Lower lobe of right lung (tissue), 2 donors: Measurements from ENCODE around the gene AIF1L. TPM values are rescaled to one million over a fixed set of nuclear protein-coding genes. Genes with fewer than 3 reads are reported as not detected.

Source experiments
- ATAC-seq, 2 donors: fragments of 200-7000 bp; cut with Tn5 transposase; one replicate each; pipeline ENCODE4 v1.9.1; 2020 to 2022; ENCODE audit warnings: mild to moderate bottlenecking in 2 of 2, moderate library complexity in 2 of 2
- DNase-seq: peaks from one replicate; pipeline ENCODE4 v3.0.0-alpha.2; 2020
- H3K27ac ChIP-seq: fragments of 200-600 bp; one replicate; pipeline ENCODE4 v1.8.0; 2022
- H3K27me3 ChIP-seq: fragments of 200-600 bp; one replicate; pipeline ENCODE4 v1.8.0; 2022; ENCODE audit warnings: low read depth
- H3K36me3 ChIP-seq: fragments of 200-600 bp; one replicate; pipeline ENCODE4 v1.8.0; 2022; ENCODE audit warnings: mild to moderate bottlenecking
- H3K4me1 ChIP-seq: fragments of 200-600 bp; one replicate; pipeline ENCODE4 v1.8.0; 2022
- H3K4me3 ChIP-seq: fragments of 200-600 bp; one replicate; pipeline ENCODE4 v1.8.0; 2022; ENCODE audit warnings: mild to moderate bottlenecking
- H3K9me3 ChIP-seq: fragments of 200-600 bp; one replicate; pipeline ENCODE4 v1.8.0; 2022
- CTCF ChIP-seq: fragments of 200-600 bp; IDR thresholded peaks from one replicate; pipeline ENCODE4 v1.8.0; 2022; ENCODE audit warnings: antibody characterized with exemption, mild to moderate bottlenecking
- intact Hi-C: fragments of 100-400 bp; cut with DNase I; formaldehyde crosslinking; loops from one replicate; pipeline ENCODE4 v1.11.0; 2022
- total RNA-seq: library from RNA; stranded (reverse); fragmentation: NEBNext Ultra II Directional; extraction: Animal tissue kit (Norgen Biotek cat#: 25700); gene quantifications from one replicate; pipeline ENCODE4 v1.2.1, GENCODE V29; 2021
- donor health status: DM: no; HTN: yes; CAD: no; lungs with severe emphysema.

Gene AIF1L
- total RNA-seq, 1 donor from 2014 or later: 16.0 TPM

DNA sequence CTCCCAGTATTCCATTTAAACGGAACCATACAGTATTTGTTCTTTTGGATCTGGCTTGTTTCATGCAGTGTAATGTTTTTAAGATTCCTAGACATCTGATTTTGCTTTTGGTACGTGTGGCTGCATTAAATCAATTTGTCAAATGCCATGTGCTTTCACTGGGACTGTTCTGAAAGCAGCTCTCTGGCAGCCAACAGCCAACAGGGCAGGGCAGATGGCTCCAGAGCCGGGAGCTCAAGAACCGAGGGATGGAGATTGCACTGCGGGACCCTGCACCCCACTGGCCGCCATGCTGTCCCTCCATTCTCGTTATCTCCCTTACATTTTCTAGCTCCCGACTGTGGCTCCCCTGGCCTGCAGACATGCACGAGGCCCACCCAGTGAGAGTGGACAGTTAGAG lies 33.4 kb upstream of the AIF1L start:
- ATAC-seq (no peak), DNase-seq (no peak)
- Histone ChIP-seq H3K36me3 (no peaks in the 10 kb centered on the region), H3K27ac (no peak overlapping the region), H3K27me3 (no peaks in the 10 kb centered on the region), H3K4me3 (no peak overlapping the region), H3K9me3 (no peaks in the 10 kb centered on the region), H3K4me1 (no peaks in the 10 kb centered on the region)
- no peak for TF ChIP-seq CTCF
- intact Hi-C loops: no loop called here

DNA sequence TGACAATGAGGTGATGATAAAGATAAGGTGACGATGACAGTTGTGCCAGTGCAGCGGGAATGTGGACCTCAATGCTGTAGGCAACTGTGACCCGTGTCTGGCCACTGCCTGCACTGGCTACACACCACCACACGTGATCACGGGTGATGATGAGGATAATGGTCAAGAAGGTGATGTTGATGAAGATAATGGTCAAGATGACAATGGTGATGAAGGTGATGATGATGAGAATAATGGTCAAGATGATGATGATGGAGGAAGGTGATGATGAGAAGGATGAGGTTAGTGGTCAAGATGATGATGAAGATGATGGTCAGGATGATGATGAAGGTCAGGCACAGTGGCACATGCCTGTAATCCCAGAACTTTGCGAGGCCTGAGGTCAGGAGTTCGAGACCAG lies 30.7 kb upstream of the AIF1L start:
- Histone ChIP-seq H3K4me3 (no peak overlapping the region), H3K27ac (no peak overlapping the region), H3K9me3 (no peaks in the 10 kb centered on the region), H3K36me3 (no peaks in the 10 kb centered on the region), H3K27me3 (no peaks in the 10 kb centered on the region), H3K4me1 (no peaks in the 10 kb centered on the region)
- intact Hi-C loops: no loop called here
- ATAC-seq: no peak
- TF ChIP-seq CTCF: no peak
- no peak for DNase-seq

GRCh38 chr9:131067625-131068024 lies 28.7 kb upstream of the AIF1L start:
- Histone ChIP-seq H3K27me3 (no peaks in the 10 kb centered on the region), H3K4me1 (no peaks in the 10 kb centered on the region), H3K9me3 (no peaks in the 10 kb centered on the region), H3K27ac (no peak overlapping the region), H3K4me3 (no peak overlapping the region), H3K36me3 (no peaks in the 10 kb centered on the region)
- no peak for TF ChIP-seq CTCF
- ATAC-seq (peak in 1 of 2 donors; percentile 22), DNase-seq (no peak)
- intact Hi-C loops: no loop called here

GRCh38 chr9:131068076-131068816 lies 28.1 kb upstream of the AIF1L start:
- H3K27ac ChIP-seq: no peak overlapping the region
- no peaks in the 10 kb centered on the region for H3K4me1 ChIP-seq
- DNase-seq (no peak), ATAC-seq (no peak)
- intact Hi-C loops: no loop called here
- no peaks in the 10 kb centered on the region for H3K27me3 ChIP-seq
- no peaks in the 10 kb centered on the region for H3K9me3 ChIP-seq
- TF ChIP-seq CTCF: no peak
- H3K36me3 ChIP-seq: no peaks in the 10 kb centered on the region
- H3K4me3 ChIP-seq: no peak overlapping the region

DNA sequence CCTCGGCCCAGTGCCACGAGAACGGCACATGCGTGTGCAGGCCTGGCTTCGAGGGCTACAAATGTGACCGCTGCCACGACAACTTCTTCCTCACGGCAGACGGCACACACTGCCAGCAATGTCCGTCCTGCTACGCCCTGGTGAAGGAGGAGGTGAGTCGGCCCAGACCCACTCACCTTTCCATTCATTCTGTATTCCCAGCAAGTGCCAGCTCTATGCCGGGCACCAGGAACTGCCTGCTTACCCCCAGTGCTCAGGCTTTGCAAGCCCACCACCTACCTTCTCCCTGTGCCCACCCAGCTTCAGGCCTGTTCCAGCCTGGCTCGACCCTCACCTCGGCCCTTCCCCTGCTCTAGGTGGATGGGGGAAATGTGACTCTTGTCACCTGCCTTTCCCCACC lies 26.6 kb upstream of the AIF1L start:
- no peaks in the 10 kb centered on the region for H3K9me3 ChIP-seq
- no peak for ATAC-seq
- intact Hi-C loops: no loop called here

More for the DNA sequence above, 26.6 kb upstream of the AIF1L start:
- no peak for DNase-seq
- H3K27ac ChIP-seq: no peak overlapping the region
- no peaks in the 10 kb centered on the region for H3K36me3 ChIP-seq
- no peak overlapping the region for H3K4me3 ChIP-seq
- TF ChIP-seq CTCF: no peak
- no peaks in the 10 kb centered on the region for H3K4me1 ChIP-seq
- H3K27me3 ChIP-seq: no peaks in the 10 kb centered on the region
